HG03469 (cell line): ENCODE data around the gene GJB1.
A peak's percentile ranks its signal among the peaks of the same experiment; 100 is the strongest.
"Not testable (repeated sequence)": the region's sequence is repeated elsewhere in the genome, so short reads cannot be mapped to it uniquely, and the experiment has no call there.

Source experiments
- ATAC-seq: cut with Tn5 transposase; IDR thresholded peaks from one replicate; pipeline ENCODE4 v1.9.1; 2021; ENCODE audit warnings: mild to moderate bottlenecking, moderate library complexity, moderate number of reproducible peaks; ENCODE audit not compliant: unreplicated experiment

Gene GJB1

DNA sequence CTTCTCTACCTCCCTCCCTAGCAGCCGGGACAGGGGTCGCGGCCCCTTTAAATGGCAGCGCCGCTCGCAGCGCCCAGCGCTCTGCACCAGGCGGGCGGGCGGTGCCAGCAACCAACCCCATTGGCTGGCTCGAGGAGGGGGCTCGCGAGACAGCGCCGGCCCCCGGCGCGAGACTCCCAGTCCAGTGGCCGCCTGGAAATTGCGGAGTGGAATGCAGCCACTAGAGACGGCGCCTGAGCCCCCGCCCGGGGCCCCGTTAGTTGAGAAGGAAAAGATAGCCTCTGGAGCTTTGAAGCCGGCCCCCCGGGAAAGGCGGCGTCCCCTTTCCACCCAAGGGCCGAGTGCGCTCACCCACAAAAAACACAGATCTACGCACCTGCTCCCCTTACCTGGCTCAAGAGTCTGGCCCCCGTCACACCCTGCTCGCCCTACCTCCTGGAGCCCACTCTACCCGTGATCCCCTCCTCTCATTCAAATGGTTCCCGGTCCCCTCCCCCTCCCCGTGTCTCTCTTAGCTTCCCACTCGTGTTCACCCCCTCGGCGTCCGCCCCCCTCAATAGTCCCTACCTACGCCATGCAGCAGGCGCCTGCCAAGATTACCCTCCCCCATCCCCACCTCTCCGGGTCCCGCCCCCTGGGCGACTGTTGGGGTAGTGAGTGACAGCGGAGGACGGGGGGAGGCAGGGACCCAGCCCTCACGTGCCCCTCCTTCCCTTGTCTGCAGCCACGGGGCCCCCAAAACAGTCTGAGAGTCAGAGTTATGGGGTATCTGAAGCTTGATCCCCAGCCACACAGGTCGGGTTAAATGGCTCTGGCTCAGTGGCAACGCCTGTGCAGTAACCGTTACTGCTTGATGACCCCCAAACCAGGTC lies 31.3 kb downstream of the GJB1 start, which contains the start of gene ZMYM3:
Gene ZMYM3 (minus strand): TSS at position 49 of the 872 bp plus-strand sequence. CDS start 885 bp downstream, outside the sequence.
- ATAC-seq, result peak; percentile 77

DNA sequence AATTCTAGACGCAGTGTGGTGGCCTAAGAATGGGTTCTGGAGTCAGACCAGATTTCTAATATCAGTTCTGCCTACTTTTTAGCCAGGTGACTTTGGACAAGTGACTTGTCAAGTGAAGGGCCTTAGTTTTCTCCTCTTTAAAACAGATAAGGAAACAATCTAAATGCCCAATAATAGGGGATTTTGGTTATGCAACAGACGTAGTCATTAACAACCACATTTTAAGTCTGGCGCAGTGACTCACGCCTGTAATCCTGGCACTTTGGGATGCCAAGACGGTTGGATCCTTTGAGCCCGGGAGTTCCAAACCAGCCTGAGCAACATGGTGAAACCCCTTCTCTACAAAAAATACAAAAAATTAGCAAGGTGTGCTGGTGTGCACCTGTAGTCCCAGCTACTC lies 33.0 kb downstream of the GJB1 start:
- no peak for ATAC-seq

DNA sequence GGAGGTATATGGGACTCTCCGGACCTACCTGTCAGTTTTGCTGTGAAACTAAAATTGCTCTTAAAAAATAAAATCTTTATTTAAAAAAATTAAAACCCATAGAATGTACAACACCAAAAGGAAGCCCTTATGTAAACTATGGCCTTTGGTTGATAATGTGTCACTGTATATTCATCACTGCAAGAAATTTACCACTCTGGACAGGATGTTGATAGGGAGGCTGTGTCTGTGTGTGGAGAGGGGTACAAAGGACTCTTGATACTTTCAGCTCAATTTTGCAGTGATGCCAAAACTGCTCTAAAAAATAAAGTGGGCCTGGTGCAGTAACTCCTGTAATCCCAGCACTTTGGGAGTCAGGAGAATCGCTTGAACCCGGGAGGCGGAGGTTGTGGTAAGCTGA lies 33.8 kb downstream of the GJB1 start:
- ATAC-seq, result no peak

DNA sequence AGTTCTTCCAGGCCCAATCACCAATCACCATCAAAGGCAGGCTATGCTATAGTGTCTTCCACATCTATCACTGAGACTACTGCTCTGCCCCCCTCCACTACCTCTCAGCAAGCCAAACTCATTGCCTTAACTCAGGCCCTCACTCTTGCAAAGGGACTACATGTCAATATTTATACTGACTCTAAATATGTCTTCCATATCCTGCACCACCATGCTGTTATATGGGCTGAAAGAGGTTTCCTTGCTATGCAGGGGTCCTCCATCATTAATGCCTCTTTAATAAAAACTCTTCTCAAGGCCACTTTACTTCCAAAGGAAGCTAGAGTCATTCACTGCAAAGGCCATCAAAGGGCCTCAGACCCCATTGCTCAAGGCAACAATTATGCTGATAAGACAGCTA lies 45.6 kb downstream of the GJB1 start:
- ATAC-seq, result not testable (repeated sequence)

DNA sequence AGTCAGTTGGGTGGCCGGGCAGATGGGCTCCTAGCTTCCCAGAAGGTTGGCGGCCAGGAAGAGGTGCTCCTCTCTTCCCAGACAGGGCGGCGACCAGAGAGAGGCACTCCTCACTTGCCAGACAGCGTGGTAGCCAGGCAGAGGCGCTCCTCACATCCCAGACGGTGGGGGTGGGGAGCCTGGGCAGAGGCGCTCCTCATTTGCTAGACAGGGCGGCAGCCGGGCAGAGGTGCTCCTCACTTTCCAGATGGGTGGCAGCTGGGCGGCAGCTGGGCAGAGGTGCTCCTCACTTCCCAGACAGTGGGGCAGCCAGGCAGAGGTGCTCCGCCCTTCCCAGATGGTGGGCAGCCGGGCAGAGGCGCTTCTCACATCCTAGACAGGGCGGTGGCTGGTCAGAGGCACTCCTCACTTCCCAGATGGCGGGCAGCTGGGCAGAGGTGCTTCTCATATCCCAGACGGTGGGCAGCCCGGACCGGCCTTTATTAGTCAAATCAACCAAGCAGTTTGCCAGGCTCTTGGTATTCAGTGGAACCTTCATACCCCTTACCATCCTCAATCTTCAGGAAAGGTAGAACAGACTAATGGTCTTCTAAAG lies 46.9 kb downstream of the GJB1 start:
- ATAC-seq, result no peak

DNA sequence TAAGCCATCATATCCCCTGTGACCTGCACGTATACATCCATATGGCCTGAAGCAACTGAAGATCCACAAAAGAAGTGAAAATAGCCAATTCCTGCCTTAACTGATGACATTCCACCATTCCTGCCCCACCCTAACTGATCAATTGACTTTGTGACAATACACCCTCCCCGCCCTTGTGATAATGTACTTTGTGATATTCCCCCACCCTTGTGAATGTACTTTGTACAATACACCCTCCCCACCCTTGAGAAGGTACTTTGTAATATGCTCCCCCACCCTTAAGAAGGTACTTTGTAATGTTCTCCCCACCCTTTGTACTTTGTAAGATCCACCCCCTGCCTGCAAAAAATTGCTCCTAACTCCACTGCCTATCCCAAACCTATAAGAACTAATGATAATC lies 49.3 kb downstream of the GJB1 start:
- ATAC-seq, result not testable (repeated sequence)
